Bronchial epithelial cell (primary cell): ENCODE measurements around the gene NUBPL. TPM values are rescaled to one million over a fixed set of nuclear protein-coding genes. Genes with fewer than 3 reads are reported as not detected.
A peak's percentile ranks its signal among the peaks of the same experiment; 100 is the strongest.

Experiments
- DNase-seq: peaks from one replicate; pipeline ENCODE4 v3.0.0-alpha.2; 2010; ENCODE audit warnings: low read depth
- FAIRE-seq: peaks from 2 replicates; lab custom pipeline; 2011; peaks lifted over from hg19 to GRCh38; lab: Jason Lieb, UNC
- H3K27me3 ChIP-seq: 2 replicates; pipeline ENCODE4 v1.5.1; 2011; ENCODE audit warnings: low read length; ENCODE audit not compliant: control insufficient read depth, insufficient read depth
- H3K36me3 ChIP-seq: 2 replicates; pipeline ENCODE4 v1.5.1; 2011; ENCODE audit warnings: low read length; ENCODE audit not compliant: control insufficient read depth, insufficient read depth
- H3K4me3 ChIP-seq: 2 replicates; pipeline ENCODE4 v1.5.1; 2011; ENCODE audit warnings: mild to moderate bottlenecking, low read depth, low read length, control low read depth
- CTCF ChIP-seq: IDR thresholded peaks from 2 replicates; pipeline ENCODE4 v1.5.1; 2011; ENCODE audit warnings: mild to moderate bottlenecking, moderate library complexity, low read length, control low read depth, inconsistent platforms; ENCODE audit not compliant: insufficient read depth, severe bottlenecking
- total RNA-seq: library from RNA; depleted of rRNA; stranded (reverse); fragments of >200 nt; gene quantifications from 2 replicates; pipeline ENCODE4 v1.2.1, GENCODE V29; 2014

Gene NUBPL
- total RNA-seq, 1 donor from 2014 or later: 12.4 TPM

- FAIRE-seq: no peak
- TF ChIP-seq CTCF: no peak
Observed at GRCh38 chr14:31761325-31761724, 200.1 kb downstream of the NUBPL start.

GRCh38 chr14:31763041-31763440 is 201.8 kb downstream of the NUBPL start:
- no peak overlapping the region for H3K4me3 ChIP-seq
- FAIRE-seq: no peak
- no peak for TF ChIP-seq CTCF

More at GRCh38 chr14:31761325-31761724, 200.1 kb downstream of the NUBPL start:
- no peaks in the 10 kb centered on the region for H3K27me3 ChIP-seq
- DNase-seq: no peak
- H3K36me3 ChIP-seq: no peaks in the 10 kb centered on the region
- no peak overlapping the region for H3K4me3 ChIP-seq

GRCh38 chr14:31766315-31766892 is 205.2 kb downstream of the NUBPL start:
- Histone ChIP-seq H3K27me3 (no peaks in the 10 kb centered on the region), H3K4me3 (no peak overlapping the region), H3K36me3 (no peaks in the 10 kb centered on the region)
- TF ChIP-seq CTCF: no peak
- DNase-seq (no peak), FAIRE-seq (no peak)

More at GRCh38 chr14:31763041-31763440, 201.8 kb downstream of the NUBPL start:
- DNase-seq: no peak
- no peaks in the 10 kb centered on the region for H3K27me3 ChIP-seq
- no peaks in the 10 kb centered on the region for H3K36me3 ChIP-seq

- TF ChIP-seq CTCF: no peak
- no peak for FAIRE-seq
- no peak for DNase-seq
- Histone ChIP-seq H3K36me3 (no peaks in the 10 kb centered on the region), H3K4me3 (no peak overlapping the region), H3K27me3 (no peaks in the 10 kb centered on the region)
Observed at GRCh38 chr14:31768355-31768754, 207.2 kb downstream of the NUBPL start.

GRCh38 chr14:31770271-31770670 is 209.1 kb downstream of the NUBPL start:
- DNase-seq: peak; percentile 52
- Histone ChIP-seq H3K27me3 (no peaks in the 10 kb centered on the region), H3K36me3 (no peaks in the 10 kb centered on the region), H3K4me3 (no peak overlapping the region)
- TF ChIP-seq CTCF: no peak
- no peak for FAIRE-seq

GRCh38 chr14:31774567-31774966 is 213.4 kb downstream of the NUBPL start:
- no peaks in the 10 kb centered on the region for H3K27me3 ChIP-seq
- no peak overlapping the region for H3K4me3 ChIP-seq
- H3K36me3 ChIP-seq: no peaks in the 10 kb centered on the region
- FAIRE-seq (no peak), DNase-seq (no peak)
- no peak for TF ChIP-seq CTCF
